Erythroblast (primary cell): ENCODE measurements around the gene ACCS.

Source experiments
- DNase-seq, 2 experiments: peaks; one replicate each; lab custom pipeline; 2025; lab: John Stamatoyannopoulos, UW
- GATA1 ChIP-seq: IDR thresholded peaks from 2 replicates; pipeline ENCODE4 v1.6.1; 2011; ENCODE audit warnings: low read depth, mild to moderate bottlenecking, control low read depth, low read length, moderate library complexity
- POLR2A ChIP-seq: IDR thresholded peaks from 2 replicates; pipeline ENCODE4 v1.6.1; 2011; ENCODE audit warnings: mild to moderate bottlenecking, low read length

ACCS gene

GRCh38 chr11:44113018-44113417 lies 46.9 kb downstream of the ACCS start:
- no peak for DNase-seq
- TF ChIP-seq GATA1 (no peak), POLR2A (no peak)

- TF ChIP-seq POLR2A = no peak
- no peak for DNase-seq
Observed at GRCh38 chr11:44113572-44113971, 47.5 kb downstream of the ACCS start.

GRCh38 chr11:44116234-44116830 lies 50.3 kb downstream of the ACCS start:
- DNase-seq = no peak
- TF ChIP-seq POLR2A (no peak), GATA1 (no peak)

GRCh38 chr11:44120169-44120568 lies 54.1 kb downstream of the ACCS start:
- TF ChIP-seq GATA1 (no peak), POLR2A (no peak)
- DNase-seq = peak; percentile 12 to 13

GRCh38 chr11:44125598-44125997 lies 59.5 kb downstream of the ACCS start:
- TF ChIP-seq POLR2A = no peak
- TF ChIP-seq GATA1 = no peak
- no peak for DNase-seq

GRCh38 chr11:44126304-44126703 lies 60.2 kb downstream of the ACCS start:
- DNase-seq = no peak
- TF ChIP-seq POLR2A (no peak), GATA1 (no peak)

- TF ChIP-seq POLR2A (no peak), GATA1 (no peak)
- DNase-seq = no peak
Observed at GRCh38 chr11:44127130-44127529, 61.1 kb downstream of the ACCS start.

- DNase-seq = no peak
- no peak for TF ChIP-seq GATA1
- TF ChIP-seq POLR2A = no peak
Observed at GRCh38 chr11:44128729-44129128, 62.7 kb downstream of the ACCS start.

- no peak for DNase-seq
- TF ChIP-seq POLR2A = no peak
- no peak for TF ChIP-seq GATA1
Observed at GRCh38 chr11:44130751-44131150, 64.7 kb downstream of the ACCS start.

GRCh38 chr11:44133335-44133946 lies 67.4 kb downstream of the ACCS start:
- DNase-seq = peak; percentile 10 to 27
- TF ChIP-seq GATA1 = no peak
- TF ChIP-seq POLR2A = no peak
